Measurements from ENCODE around the gene CTIF. TPM values are rescaled to one million over a fixed set of nuclear protein-coding genes. Genes with fewer than 3 reads are reported as not detected.

Gene CTIF
- total RNA-seq, 4 donors from 2014 or later, result 14.1 to 78.2 (median 18.4) TPM

GRCh38 chr18:48670751-48671560 is 132.1 kb downstream of the CTIF start:
- in situ Hi-C loops (cut with MboI; ENCODE audit: low pct_ligation_motif_present in 1 of 4, low pct_unique_long_range_greater_than_20kb in 1 of 4, low sequenced_read_pairs in 3 of 4) (loop anchor here in 3 of 4 donors (10.0 to 25.0 kb wide), 3 partner anchors 209 to 744 kb away; no protein-coding TSS in a partner anchor), intact Hi-C loops (cut with DNase I; ENCODE audit: low total_unique reads) (loop anchor here (10.0 kb wide), 1 partner anchor 744 kb away; no protein-coding TSS in a partner anchor)
- Histone ChIP-seq H3K27ac (no peak overlapping the region), H3K4me3 (no peak overlapping the region), H3K27me3 (no peaks in the 10 kb centered on the region), H3K4me1 (peaks cover 0 to 21% (median 5%) of the 10 kb centered on the region in 4 donors), H3K9me3 (no peaks in the 10 kb centered on the region), H3K36me3 (peaks cover 0 to 7% (median 0%) of the 10 kb centered on the region in 4 donors)
- WGBS, 2 donors (ENCODE audit: low coverage in 1 of 2), result 96 to 100% methylated on average over 1 to 4 of the region's 4 CpGs
- DNase-seq, result no peak
- TF ChIP-seq, protein P1, sequence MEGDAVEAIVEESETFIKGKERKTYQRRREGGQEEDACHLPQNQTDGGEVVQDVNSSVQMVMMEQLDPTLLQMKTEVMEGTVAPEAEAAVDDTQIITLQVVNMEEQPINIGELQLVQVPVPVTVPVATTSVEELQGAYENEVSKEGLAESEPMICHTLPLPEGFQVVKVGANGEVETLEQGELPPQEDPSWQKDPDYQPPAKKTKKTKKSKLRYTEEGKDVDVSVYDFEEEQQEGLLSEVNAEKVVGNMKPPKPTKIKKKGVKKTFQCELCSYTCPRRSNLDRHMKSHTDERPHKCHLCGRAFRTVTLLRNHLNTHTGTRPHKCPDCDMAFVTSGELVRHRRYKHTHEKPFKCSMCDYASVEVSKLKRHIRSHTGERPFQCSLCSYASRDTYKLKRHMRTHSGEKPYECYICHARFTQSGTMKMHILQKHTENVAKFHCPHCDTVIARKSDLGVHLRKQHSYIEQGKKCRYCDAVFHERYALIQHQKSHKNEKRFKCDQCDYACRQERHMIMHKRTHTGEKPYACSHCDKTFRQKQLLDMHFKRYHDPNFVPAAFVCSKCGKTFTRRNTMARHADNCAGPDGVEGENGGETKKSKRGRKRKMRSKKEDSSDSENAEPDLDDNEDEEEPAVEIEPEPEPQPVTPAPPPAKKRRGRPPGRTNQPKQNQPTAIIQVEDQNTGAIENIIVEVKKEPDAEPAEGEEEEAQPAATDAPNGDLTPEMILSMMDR (IDR thresholded peaks at IDR 0.05), result no peak
- no peak for TF ChIP-seq POLR2A (IDR thresholded peaks at IDR 0.05)

DNA sequence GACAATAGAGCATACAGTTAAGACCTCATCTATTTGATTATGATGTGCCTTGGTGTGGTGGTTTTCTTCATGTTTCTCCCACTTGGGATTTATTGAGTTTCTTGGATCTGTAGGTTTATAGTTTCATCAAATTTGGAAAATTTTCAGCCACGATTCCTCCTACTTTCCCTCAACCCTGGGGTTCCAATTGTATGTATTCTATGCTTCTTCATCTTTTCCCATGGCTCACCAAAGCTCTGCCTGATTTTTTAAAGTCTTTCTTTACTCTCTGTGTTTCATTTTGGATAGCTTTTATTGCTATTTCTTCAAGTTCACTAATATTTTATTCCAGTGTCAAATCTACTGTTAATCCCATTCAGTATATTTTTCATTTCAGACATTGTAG is 132.7 kb downstream of the CTIF start:
- intact Hi-C loops (cut with DNase I; ENCODE audit: low total_unique reads), result loop anchor here (10.0 kb wide), 1 partner anchor 743 kb away; no protein-coding TSS in a partner anchor
- DNase-seq, result no peak
- WGBS, 2 donors (ENCODE audit: low coverage in 1 of 2), result 89 to 100% methylated on average over 1 of the region's 1 CpG
- H3K4me1 ChIP-seq, result peaks cover 0 to 25% (median 5%) of the 10 kb centered on the region in 4 donors
- H3K27me3 ChIP-seq, result no peaks in the 10 kb centered on the region
- no peak overlapping the region for H3K4me3 ChIP-seq
- no peak for TF ChIP-seq POLR2A (IDR thresholded peaks at IDR 0.05)
- TF ChIP-seq, protein P1 (IDR thresholded peaks at IDR 0.05), result no peak
- in situ Hi-C loops (cut with MboI; ENCODE audit: low pct_ligation_motif_present in 1 of 4, low pct_unique_long_range_greater_than_20kb in 1 of 4, low sequenced_read_pairs in 3 of 4), result loop anchor here in 3 of 4 donors (10.0 to 25.0 kb wide), 3 partner anchors 209 to 743 kb away; no protein-coding TSS in a partner anchor
- H3K27ac ChIP-seq, result no peak overlapping the region
- peaks cover 0 to 7% (median 0%) of the 10 kb centered on the region in 4 donors for H3K36me3 ChIP-seq
- no peaks in the 10 kb centered on the region for H3K9me3 ChIP-seq

GRCh38 chr18:48672671-48673340 is 134.0 kb downstream of the CTIF start:
- WGBS, 2 donors (ENCODE audit: low coverage in 1 of 2), result 67 to 85% methylated on average over 3 to 6 of the region's 6 CpGs
- H3K4me3 ChIP-seq, result no peak overlapping the region
- no peak for TF ChIP-seq POLR2A (IDR thresholded peaks at IDR 0.05)
- TF ChIP-seq EP300 (IDR thresholded peaks at IDR 0.05; ENCODE audit: low read depth), result no peak
- TF ChIP-seq, protein P1 (IDR thresholded peaks at IDR 0.05), result no peak
- no peak for TF ChIP-seq POLR2AphosphoS5 (IDR thresholded peaks at IDR 0.05)
- no peaks in the 10 kb centered on the region for H3K27me3 ChIP-seq
- in situ Hi-C loops (cut with MboI; ENCODE audit: low pct_ligation_motif_present in 1 of 4, low pct_unique_long_range_greater_than_20kb in 1 of 4, low sequenced_read_pairs in 3 of 4) (loop anchor here in 3 of 4 donors (10.0 to 25.0 kb wide), 3 partner anchors 211 to 742 kb away; no protein-coding TSS in a partner anchor), intact Hi-C loops (cut with DNase I; ENCODE audit: low total_unique reads) (loop anchor here (10.0 kb wide), 1 partner anchor 742 kb away; no protein-coding TSS in a partner anchor)
- H3K36me3 ChIP-seq, result peaks cover 0 to 7% (median 0%) of the 10 kb centered on the region in 4 donors
- DNase-seq, result no peak
- no peaks in the 10 kb centered on the region for H3K9me3 ChIP-seq
- H3K27ac ChIP-seq, result no peak overlapping the region
- peaks cover 0 to 25% (median 5%) of the 10 kb centered on the region in 4 donors for H3K4me1 ChIP-seq

DNA sequence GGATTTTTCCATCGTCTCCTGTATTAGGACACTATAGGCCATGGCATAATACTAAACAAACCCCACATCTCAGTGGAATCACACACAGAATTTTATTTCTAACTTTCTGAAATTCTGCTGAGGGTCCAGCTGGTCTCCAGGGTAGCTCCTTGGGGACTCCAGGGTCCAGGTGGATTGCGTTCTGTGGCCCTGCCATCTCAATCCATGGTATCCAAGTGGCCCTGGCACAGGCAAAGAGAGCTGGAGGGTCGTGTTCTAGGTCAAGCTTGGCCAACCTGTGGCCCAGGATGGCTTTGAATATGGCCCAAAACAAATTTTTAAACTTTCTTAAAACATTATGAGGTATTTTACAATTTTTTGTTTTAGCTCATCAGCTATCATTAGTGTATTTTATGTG is 134.6 kb downstream of the CTIF start:
- DNase-seq, result no peak
- Histone ChIP-seq H3K27me3 (no peaks in the 10 kb centered on the region), H3K27ac (peak overlapping the region in 1 of 4 donors; percentile 21), H3K36me3 (peaks cover 0 to 7% (median 0%) of the 10 kb centered on the region in 4 donors), H3K9me3 (no peaks in the 10 kb centered on the region), H3K4me3 (no peak overlapping the region), H3K4me1 (peaks cover 0 to 25% (median 5%) of the 10 kb centered on the region in 4 donors)
- intact Hi-C loops (cut with DNase I; ENCODE audit: low total_unique reads) (loop anchor here (10.0 kb wide), 1 partner anchor 741 kb away; no protein-coding TSS in a partner anchor), in situ Hi-C loops (cut with MboI; ENCODE audit: low pct_ligation_motif_present in 1 of 4, low pct_unique_long_range_greater_than_20kb in 1 of 4, low sequenced_read_pairs in 3 of 4) (loop anchor here in 3 of 4 donors (10.0 to 25.0 kb wide), 3 partner anchors 211 to 741 kb away; no protein-coding TSS in a partner anchor)
- TF ChIP-seq, protein P1 (IDR thresholded peaks at IDR 0.05), result no peak
- TF ChIP-seq POLR2A (IDR thresholded peaks at IDR 0.05), result no peak
- no peak for TF ChIP-seq POLR2AphosphoS5 (IDR thresholded peaks at IDR 0.05)
- TF ChIP-seq EP300 (IDR thresholded peaks at IDR 0.05; ENCODE audit: low read depth), result no peak
- 64% methylated on average over 3 of the region's 3 CpGs; no CpG with 5 or more reads in 1 of the 2 donors for WGBS, 2 donors (ENCODE audit: low coverage in 1 of 2)

Measured in transverse colon (tissue), 4 donors.